Measurements from ENCODE around the gene TEAD2.
"Not testable (repeated sequence)": the region's sequence is repeated elsewhere in the genome, so short reads cannot be mapped to it uniquely, and the experiment has no call there.

The TEAD2 gene

DNA sequence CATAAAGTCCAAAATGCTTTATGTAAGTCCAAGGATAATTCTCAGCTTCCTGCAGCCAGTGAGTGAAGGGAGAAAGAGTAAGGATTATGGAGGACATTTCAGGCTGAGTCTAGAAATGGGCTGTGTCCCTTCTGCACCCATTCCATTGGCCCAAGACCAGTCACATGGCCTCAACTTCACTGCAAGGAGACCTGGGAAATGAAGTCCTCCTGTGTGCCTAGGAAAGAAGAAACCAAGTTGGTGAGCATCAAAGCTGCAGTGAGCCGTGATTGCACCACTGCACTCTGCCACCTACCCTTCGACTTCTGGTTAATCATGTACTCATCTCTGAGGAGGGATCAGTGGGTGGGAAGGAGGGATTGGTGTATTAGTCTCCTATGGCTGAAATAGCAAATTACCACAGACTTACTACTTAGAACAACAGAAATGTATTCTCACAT, 30.6 kb downstream of the TEAD2 start:
- DNase-seq (ENCODE audit: low spot score), result peak; percentile 72

DNA sequence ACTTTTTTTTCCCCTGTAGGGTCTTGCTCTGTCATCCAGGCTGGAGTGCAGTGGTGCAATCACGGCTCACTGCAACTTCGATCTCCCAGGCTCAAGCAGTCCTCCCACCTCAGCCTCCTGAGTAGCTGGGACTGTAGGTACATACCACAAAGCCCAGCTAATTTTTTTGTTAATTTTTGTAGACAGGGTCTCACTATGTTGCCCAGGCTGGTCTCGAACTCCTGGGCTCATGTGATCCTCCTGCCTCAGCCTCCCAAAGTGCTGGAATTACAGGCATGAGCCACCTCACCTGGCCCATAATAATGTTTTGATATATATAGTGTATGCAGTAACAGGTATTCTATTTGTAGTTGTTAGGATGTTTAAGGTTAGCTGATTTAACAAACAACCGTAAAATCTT, 31.0 kb downstream of the TEAD2 start:
- not testable (repeated sequence) for DNase-seq (ENCODE audit: low spot score)

DNA sequence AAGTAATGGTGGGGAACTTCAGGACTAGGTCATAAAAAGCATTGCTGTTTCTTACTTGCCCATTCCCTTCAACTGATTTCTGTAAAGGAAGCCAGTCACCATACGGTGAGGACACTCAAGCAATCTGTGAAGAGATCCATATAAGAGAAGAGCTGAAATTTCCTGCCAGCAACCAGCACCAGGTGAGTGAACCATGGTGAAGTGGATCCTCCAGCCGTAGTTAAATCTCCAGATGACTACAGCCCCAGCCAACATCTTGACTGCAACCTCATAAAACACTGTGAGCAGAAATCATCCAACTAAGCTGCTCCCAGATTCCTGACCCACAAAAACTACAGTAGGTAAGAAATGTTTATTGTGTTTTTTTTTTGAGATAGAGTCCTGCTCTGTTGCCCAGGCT, 33.5 kb downstream of the TEAD2 start:
- DNase-seq (ENCODE audit: low spot score), result no peak

DNA sequence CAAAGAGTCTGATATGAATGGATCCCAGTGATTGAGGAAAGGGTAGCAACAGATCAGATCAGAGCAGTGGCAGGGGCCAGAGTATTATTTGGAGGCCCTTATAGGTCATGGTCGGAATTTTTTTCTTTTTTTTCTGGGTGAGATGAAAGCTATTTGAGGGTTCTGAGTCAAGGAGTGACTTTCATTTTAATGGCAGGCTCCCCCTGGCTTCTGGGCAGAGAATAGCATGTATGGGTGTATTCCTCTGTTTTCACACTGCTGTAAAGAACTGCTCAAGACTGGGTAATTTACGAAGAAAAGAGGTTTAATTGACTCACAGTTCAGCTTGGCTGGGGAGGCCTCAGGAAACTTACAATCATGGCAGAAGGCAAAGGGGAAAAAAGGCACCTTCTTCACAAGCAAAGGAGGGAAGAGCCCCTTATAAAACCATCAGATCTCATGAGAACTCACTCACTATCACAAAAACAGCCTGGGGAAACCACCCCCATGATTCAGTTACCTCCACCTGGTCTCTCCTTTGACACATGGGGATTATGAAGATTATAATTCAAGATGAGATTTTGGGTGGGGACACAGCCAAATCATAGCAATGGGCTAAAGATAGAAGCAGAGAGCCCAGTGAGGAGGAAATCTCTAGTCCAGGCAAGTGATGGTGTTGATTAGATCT, 34.2 kb downstream of the TEAD2 start:
- DNase-seq (ENCODE audit: low spot score), result peak; percentile 54

DNA sequence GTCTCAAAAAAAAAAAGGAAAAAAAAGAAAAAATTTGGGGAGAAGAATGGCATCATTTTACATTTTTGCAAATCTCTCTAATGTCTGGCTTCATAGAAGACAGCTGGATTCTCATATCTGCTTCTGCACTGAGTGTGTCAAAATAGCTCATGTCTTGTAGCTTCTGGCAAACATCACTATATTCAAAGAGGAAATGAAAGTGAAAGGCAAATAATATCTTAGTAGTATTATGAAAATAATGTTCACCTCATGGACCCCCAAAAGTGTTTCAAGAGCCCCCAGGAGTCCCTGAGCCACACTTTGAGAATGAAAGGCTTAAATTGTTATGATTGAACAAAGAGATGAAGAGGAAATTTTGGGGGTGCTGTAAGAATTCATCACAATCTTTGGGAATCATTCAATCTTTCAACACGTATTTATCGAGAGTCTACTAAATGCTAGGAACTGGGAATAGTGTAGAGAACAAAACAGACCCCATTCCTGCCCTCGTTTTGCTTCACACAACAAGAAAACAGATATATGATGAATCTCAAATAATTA, 36.0 kb downstream of the TEAD2 start:
- no peak for DNase-seq (ENCODE audit: low spot score)

DNA sequence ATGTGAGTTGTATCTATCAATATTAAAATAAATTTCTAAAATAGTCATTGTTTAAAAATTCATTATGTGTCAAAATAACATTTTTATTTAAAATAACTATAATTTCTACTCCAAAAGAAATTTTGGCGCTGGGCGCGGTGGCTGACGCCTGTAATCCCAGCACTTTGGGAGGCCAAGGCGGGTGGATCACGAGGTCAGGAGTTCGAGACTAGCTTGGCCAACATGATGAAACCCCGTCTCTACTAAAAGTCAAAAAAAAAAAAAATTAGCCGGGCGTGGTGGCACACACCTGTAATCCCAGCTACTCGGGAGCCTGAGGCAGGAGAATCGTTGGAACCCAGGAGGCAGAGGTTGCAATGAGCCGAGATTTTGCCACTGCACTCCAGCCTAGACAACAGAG, 36.5 kb downstream of the TEAD2 start:
- DNase-seq (ENCODE audit: low spot score), result not testable (repeated sequence)

DNA sequence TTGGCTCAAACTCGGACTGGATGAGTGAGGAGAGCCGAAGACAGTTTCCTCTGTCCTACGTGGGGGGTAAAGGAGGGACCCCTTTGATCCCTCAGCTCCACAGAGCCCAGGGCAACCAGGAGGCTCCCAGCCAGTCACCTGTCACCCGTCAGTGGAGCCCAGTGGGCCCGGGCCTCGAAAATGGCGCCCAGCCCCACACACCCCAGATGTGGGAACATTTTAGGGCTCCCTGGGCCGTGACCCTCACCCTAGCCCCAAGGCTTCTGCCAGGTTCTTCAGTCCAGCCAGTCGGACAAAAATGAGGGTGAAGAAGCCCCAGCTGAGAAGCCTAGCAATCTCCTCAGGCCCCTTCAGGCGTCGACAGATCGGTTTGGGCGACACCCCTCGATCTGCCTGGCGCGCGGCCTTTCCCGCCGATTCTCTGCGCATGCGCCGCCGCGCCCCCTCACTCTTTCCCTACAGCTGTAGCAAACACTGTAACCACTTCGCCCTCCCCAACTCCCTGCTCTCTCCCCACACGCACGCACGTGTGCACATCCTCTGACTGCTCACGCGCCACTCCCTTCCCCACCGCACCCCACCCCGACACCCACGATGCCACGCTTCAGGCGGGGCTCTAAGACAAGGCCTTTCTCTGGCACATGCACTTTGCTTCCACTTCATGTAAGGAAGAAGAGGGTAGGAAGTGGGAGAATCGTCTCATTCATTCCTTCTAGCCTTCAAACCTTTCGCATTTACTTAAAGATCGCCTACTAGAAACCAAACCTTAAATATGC, 37.2 kb downstream of the TEAD2 start, which contains the start of gene SLC6A16:
Gene SLC6A16 (minus strand): TSS at position 391 of the 776 bp plus-strand sequence. CDS start 13,844 bp downstream, outside the sequence.
- DNase-seq (ENCODE audit: low spot score), result no peak

DNA sequence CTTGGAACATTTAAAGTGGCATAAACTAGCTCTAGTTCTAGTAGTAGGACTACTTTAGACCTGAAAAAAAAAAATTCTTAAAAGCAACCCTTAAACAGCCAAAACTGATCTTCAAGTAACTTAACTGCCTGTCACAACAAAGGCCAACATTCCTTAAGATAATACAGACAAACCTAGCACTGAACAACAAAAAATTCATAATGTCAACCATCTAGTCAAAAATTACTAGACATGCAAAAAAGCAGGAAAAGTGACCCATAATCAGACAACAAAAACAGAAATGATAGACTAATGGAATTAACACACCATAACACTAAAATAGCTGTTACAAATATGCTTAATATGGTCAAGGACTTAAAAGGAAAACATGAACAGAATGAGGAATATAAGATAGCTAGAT, 43.9 kb downstream of the TEAD2 start:
- DNase-seq (ENCODE audit: low spot score), result no peak

DNA sequence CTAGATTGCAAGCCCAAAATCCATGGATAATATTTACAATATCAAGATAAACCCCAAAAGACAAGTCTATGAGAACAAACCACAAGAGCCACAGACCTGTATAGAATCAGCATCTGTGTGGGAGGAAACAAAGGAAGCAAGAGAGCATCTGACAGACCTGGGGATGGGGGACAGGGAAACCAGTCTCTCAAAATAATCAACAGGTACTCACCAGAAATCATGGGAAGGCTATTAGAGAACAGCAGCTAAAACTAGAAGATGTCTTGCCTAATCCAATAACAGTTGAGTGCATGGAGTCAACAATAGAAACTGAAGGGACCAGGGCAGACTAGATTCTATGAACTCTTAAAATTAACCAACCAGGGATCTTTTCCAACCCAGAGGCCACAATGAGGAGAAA, 45.9 kb downstream of the TEAD2 start:
- no peak for DNase-seq (ENCODE audit: low spot score)

DNA sequence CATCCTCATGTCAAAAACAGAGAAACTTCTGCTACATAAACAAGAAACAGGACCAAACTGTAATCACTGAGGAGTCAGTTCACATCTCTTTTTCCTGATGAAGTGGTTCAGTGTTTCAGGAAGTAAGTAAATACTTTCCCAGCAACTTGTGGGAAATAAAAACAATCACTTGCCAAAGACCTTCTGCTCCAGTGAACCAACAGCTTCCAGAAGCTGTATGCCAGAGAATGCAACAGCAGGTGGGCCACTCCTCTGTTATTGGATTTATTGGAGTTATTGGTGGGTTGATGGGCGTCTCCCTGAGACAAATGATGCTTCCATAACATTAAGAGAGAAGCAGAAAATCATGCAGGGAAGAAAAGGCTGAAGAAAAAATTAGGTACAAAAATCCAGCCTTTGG, 47.1 kb downstream of the TEAD2 start:
- DNase-seq (ENCODE audit: low spot score), result no peak

DNA sequence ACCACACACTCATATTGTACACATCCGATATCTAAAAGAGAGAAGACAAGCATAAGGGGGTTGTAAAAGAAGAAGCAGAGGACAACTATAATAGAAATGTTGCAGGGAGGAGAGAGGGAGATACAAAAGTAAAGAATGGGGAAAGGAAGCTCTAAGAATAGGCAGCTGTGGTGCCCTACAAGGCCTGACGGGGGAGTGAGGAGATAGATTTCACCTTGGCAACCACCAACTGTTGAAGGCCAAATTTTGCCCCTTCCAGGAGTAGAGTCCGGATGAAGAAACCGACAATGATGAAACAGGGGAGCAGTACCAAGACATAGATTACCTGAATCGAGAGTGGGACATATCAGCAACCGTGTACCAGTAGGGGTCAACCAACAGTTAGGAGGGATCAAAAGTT, 53.1 kb downstream of the TEAD2 start:
- no peak for DNase-seq (ENCODE audit: low spot score)

DNA sequence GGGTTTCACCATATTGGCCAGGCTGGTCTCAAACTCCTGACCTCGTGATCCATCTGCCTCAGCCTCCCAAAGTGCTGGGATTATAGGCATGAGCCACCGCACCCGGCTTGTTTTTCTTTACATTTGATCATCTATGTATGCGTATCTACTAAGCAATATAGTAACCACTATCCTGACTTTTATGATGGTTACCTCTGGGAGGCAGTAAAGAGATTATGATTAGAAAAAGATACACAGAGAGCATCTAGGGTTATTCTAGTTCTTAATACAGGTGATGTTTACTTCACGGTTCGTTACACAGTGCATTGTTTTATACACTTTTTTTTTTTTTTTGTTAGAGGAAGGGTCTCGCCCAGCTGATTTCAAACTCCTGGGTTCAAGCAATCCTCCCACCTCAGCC, 55.5 kb downstream of the TEAD2 start:
- not testable (repeated sequence) for DNase-seq (ENCODE audit: low spot score)

DNA sequence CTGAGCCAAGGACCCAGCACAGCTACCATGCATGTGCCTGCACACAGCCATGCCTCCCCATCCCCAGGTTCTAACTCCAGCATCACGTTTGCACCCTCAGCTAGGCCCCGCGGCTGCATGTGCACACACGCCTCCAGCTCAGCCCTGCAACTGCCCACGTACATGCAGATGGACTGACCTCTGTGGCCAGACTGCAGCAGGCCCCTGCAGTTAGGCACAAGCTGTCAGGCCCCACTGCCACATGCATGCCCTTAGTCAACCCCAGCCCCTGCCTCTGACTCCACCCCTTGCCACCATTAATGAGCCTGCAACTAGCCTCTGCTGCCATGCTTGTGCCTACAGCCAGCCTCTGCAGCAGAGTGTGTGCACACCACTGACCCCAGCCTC, 60.4 kb downstream of the TEAD2 start:
- no peak for DNase-seq (ENCODE audit: low spot score)

DNA sequence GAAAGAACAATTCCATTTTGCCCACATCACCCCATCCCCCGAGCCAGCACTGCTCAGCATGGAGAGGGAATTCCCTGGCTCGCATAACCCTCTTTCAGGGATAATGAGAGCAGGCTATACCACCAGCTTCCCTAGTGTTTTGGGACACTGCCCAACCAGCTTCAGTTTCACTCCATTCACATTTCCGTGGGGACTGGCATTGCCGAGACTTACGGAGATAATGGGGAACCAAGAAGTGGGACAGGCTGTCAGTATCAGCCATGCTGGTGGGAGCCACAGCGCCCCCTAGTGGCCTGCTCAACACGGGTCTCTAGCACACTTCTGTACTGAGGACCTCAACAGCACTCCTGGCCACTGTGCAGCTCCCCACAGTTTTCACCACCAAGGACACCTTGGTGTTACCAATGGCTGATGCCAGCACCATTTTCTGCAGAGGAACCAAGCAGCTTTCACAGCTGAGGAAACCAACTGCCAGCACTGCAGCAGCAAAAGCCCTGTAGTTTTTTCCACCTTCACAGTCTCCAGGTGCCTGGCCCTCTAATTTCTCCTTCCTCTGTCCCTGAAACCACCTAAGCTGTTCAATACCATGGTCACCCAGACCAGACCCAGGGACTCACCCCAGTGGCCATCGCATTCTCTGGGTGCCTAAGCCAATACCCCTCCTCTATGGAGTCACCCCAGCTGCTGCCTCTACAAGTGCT, 60.9 kb downstream of the TEAD2 start:
- peak; percentile 81 for DNase-seq (ENCODE audit: low spot score)

DNA sequence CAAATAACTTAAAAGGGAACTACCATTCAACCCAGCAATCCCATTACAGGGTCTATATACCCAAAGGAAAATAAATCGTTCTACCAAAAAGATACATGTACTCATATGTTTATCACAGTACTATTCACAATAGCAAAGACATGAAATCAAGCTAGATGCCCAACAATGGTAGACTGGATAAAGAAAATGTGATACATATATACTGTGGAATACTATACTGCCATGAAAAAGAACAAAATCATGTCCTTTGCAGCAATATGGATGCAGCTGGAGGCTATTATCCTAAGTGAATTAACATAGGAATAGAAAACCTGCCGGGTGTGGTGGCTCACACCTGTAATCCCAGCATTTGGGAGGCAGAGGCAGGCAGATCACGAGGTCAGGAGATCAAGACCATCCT, 63.6 kb downstream of the TEAD2 start:
- not testable (repeated sequence) for DNase-seq (ENCODE audit: low spot score)

DNA sequence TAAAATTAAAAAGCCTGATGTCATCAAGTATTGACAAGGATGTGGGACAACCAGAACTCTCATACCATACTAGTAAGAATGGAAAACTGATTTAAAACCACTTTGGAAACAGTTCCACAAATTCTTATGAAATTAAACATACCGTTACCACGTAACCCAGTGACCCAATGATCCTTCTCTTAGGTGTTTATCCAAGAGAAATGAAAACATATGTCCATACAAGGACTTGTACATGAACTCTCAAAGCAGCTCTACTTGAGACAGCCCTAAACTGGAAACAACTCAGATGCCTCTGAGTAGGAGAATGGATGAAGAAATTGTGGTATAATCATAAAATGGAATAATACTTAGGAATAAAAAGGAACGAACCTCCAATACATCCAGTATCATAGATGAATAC, 64.8 kb downstream of the TEAD2 start:
- DNase-seq (ENCODE audit: low spot score), result no peak

DNA sequence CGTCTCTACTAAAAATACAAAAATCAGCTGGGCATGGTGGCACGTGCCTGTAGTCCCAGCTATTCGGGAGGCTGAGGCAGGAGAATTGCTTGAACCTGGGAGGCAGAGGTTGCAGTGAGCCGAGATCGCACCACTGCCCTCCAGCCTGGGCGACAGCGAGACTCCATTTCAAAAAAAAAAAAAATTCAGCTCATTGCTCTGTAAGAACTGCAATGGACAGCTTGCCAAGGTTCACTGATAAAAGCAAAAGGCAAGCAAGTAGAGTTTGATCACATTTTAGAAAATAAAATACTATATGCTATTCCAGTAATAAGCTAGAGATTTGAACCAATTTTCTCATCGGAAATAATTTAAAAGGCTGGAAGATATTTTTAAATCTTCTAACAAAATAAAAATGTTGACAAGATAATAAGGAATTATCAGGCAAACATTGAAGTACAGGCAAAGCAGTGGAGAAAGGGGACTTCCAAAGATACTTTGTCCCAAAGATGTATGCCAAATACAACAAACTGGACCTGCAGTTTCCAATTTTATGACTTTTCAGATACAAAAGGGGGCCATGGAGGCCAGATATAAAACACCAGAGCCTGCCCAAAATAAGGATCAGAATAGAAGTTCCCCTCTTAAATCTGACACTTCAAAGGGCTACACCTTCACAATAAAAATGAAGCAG, 66.9 kb downstream of the TEAD2 start:
- DNase-seq (ENCODE audit: low spot score), result no peak

DNA sequence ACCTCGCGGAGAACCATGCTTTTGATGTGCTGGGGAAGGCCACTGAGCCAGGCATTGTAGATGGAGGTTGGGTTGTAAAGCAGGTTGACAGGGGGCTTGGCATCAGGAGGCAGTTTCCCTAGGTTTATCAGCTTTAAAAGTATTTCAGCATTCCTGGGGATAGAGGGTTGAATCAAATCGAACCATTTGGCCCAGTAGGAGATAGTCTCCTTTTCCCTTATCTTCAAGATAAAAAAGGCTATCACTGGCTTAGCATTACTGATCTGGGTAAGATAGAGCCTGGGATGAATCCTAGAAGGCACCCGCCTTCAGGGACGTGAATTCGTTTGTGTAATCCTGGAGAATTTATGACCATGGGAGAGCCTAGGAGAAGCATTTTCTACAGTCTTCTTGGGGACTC, 67.8 kb downstream of the TEAD2 start:
- no peak for DNase-seq (ENCODE audit: low spot score)

Measured in AG08396 (cell line).